Common myeloid progenitor, CD34-positive (primary cell): ENCODE measurements around the gene ARMC9.
"Not testable (repeated sequence)": the region's sequence is repeated elsewhere in the genome, so short reads cannot be mapped to it uniquely, and the experiment has no call there.

ENCODE experiments used
- CTCF ChIA-PET: fragments of 350-600 bp; sonication (Branson Sonifier 250); formaldehyde crosslinking; loops from one replicate; lab custom pipeline; 2021; ENCODE audit warnings: antibody characterized with exemption; lab: Charles Lee
- POLR2A ChIA-PET: fragments of 350-600 bp; sonication (Branson Sonifier 250); formaldehyde crosslinking; loops from one replicate; lab custom pipeline; 2021; ENCODE audit warnings: antibody characterized with exemption; lab: Charles Lee
- DNase-seq, 3 donors: peaks; one replicate each; pipeline versions ENCODE4 v3.0.0 to v3.0.0-alpha.2; 2013
- H3K27ac ChIP-seq, 2 experiments: 1 replicate in 1 of 2; 2 replicates in 1 of 2; pipeline ENCODE4 v1.7.0; 2013; ENCODE audit warnings: inconsistent platforms in 2 of 2, low read length in 2 of 2, mild to moderate bottlenecking in 2 of 2, low read depth in 1 of 2, moderate library complexity in 1 of 2; ENCODE audit not compliant: severe bottlenecking in 2 of 2, insufficient read depth in 1 of 2, poor library complexity in 1 of 2
- H3K27me3 ChIP-seq, 5 experiments: replicated peaks in 2 of 5; 1 replicate in 3 of 5; 2 replicates in 2 of 5; pipeline versions ENCODE4 v1.6.1 to v1.7.0; 2013; ENCODE audit warnings: low read length in 4 of 5, mild to moderate bottlenecking in 2 of 5, moderate library complexity in 2 of 5, inconsistent platforms in 1 of 5; ENCODE audit not compliant: insufficient read depth in 5 of 5, control insufficient read depth in 4 of 5
- H3K36me3 ChIP-seq, 4 experiments: 1 replicate in 2 of 4; 2 replicates in 2 of 4; pipeline versions ENCODE4 v1.6.1 to v1.7.0; 2013; ENCODE audit warnings: low read length in 3 of 4, control low read depth in 1 of 4, mild to moderate bottlenecking in 1 of 4; ENCODE audit not compliant: control insufficient read depth in 4 of 4, insufficient read depth in 4 of 4
- H3K4me1 ChIP-seq, 4 experiments: 1 replicate in 3 of 4; 2 replicates in 1 of 4; pipeline versions ENCODE4 v1.6.1 to v1.7.1; 2013; ENCODE audit warnings: low read length in 3 of 4, mild to moderate bottlenecking in 3 of 4, control low read depth in 1 of 4, inconsistent platforms in 1 of 4, moderate library complexity in 1 of 4; ENCODE audit not compliant: control insufficient read depth in 4 of 4, insufficient read depth in 4 of 4; ENCODE audit errors: control extremely low read depth in 1 of 4
- H3K4me3 ChIP-seq, 7 experiments: 1 replicate in 4 of 7; 2 replicates in 3 of 7; pipeline versions ENCODE4 v1.5.1 to v1.7.0; 2013; ENCODE audit warnings: mild to moderate bottlenecking in 7 of 7, low read length in 6 of 7, moderate library complexity in 6 of 7, inconsistent platforms in 2 of 7, low read depth in 2 of 7, control low read depth in 1 of 7; ENCODE audit not compliant: insufficient read depth in 4 of 7, control insufficient read depth in 1 of 7; ENCODE audit errors: extremely low read depth in 1 of 7
- H3K9me3 ChIP-seq, 5 experiments: 1 replicate in 4 of 5; 2 replicates in 1 of 5; pipeline versions ENCODE4 v1.6.1 to v1.7.1; 2013; ENCODE audit warnings: low read length in 4 of 5, mild to moderate bottlenecking in 2 of 5, inconsistent platforms in 1 of 5, low read depth in 1 of 5, moderate library complexity in 1 of 5; ENCODE audit not compliant: control insufficient read depth in 4 of 5, insufficient read depth in 2 of 5; ENCODE audit errors: control extremely low read depth in 1 of 5
- WGBS: methylation state at CpG from one replicate; pipeline ENCODE4 v1.1.5; 2013; ENCODE audit not compliant: insufficient coverage; 5-methylcytosine and 5-hydroxymethylcytosine counted together

Gene ARMC9

DNA sequence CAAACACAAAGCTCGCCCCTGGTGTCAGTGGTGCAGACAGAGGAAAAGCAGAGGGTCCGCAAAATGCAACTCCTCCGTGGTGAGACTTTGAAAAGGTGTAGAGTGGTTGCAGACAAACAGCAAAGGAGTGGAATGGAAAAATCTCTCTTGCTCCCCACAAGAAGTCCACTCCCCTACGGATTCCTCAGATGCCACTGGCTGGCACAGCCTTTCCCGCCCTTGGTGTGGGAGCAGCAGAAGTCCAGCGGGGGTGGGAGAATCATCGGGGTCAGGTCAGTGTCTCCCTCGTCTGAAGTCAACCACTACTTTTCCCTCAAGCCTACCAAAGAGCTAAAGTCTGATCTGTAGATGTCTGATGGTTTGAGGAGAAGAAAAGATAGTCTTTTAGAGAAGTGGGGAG lies 174.8 kb downstream of the ARMC9 start:
- Histone ChIP-seq H3K36me3 (no peaks in the 10 kb centered on the region), H3K4me3 (no peak overlapping the region), H3K9me3 (no peaks in the 10 kb centered on the region), H3K4me1 (peaks cover 0 to 8% (median 0%) of the 10 kb centered on the region in 4 experiments), H3K27ac (no peak overlapping the region), H3K27me3 (no peaks in the 10 kb centered on the region)
- DNase-seq: no peak
- whole genome bisulfite sequencing: 100% methylated on average over 4 of the region's 8 CpGs
- ChIA-PET POLR2A (no interaction called here), CTCF (interaction anchor here (0.7 to 2.6 kb wide), 5 partner anchors 9 to 89 kb away, joined by 3 to 14 read pairs (median 3); no protein-coding TSS in a partner anchor)

DNA sequence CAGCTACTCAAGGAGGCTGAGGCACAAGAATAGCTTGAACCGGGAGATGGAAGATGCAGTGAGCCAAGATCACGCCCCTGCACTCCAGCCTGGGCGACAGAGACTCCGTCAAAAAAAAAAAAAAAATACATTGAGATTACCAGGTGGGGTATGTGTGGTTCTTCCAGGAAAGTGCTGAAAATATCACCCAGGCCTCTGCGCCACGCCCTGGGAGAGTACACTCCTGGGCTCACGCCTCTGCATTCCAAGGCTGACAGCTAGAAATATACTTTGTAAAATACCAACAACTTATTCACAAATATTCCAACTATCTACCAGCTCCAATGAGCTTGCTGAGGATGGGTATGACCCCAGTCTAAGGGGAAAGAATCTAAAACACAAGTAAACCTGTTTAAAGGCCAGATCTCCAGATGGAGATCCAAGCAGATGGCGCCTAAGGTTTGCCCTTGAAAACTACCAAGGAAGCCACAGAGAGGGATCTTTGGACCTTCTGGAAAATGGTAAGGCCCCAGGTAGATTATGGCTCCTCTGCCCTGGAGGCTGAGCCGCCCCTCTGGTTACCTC lies 175.4 kb downstream of the ARMC9 start:
- CTCF ChIA-PET: interaction anchor here (0.7 to 2.6 kb wide), 4 partner anchors 10 to 56 kb away, joined by 3 to 14 read pairs (median 3); no protein-coding TSS in a partner anchor
- WGBS: 96% methylated on average over 4 of the region's 9 CpGs

DNA sequence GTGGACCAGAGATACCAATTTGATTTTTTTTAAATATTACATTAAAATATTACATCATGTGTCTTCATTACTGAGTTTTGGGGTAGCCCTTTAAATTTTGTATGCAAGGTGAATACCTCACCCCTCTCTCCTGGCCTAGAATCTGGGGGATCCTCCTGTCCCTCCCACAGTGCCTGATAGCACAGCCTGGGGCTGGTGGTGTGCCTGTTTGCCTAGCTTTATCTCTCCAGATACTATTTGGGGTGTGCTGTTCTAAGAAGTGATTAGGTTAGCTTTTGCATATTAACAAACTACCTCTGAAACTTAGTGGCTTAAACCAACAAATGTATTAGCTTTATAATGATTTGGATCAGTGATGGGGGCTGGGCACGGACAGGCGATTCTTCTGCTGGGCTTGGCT lies 176.3 kb downstream of the ARMC9 start:
- no peak for DNase-seq
- Histone ChIP-seq H3K27me3 (no peaks in the 10 kb centered on the region), H3K4me1 (peaks cover 0 to 7% (median 0%) of the 10 kb centered on the region in 4 experiments), H3K4me3 (no peak overlapping the region), H3K9me3 (no peaks in the 10 kb centered on the region), H3K36me3 (no peaks in the 10 kb centered on the region), H3K27ac (no peak overlapping the region)
- WGBS: 100% methylated on average over 2 of the region's 2 CpGs
- ChIA-PET POLR2A (no interaction called here), CTCF (interaction anchor here (1.2 to 2.6 kb wide), 3 partner anchors 10 to 18 kb away, joined by 3 to 14 read pairs (median 3); no protein-coding TSS in a partner anchor)

More for the DNA sequence above, 175.4 kb downstream of the ARMC9 start:
- DNase-seq: no peak
- Histone ChIP-seq H3K9me3 (no peaks in the 10 kb centered on the region), H3K36me3 (no peaks in the 10 kb centered on the region), H3K4me3 (no peak overlapping the region), H3K27ac (no peak overlapping the region), H3K4me1 (peaks cover 0 to 8% (median 0%) of the 10 kb centered on the region in 4 experiments), H3K27me3 (no peaks in the 10 kb centered on the region)
- POLR2A ChIA-PET: interaction anchor here (0.5 kb wide), 1 partner anchor 31 kb away, joined by 4 read pairs; no protein-coding TSS in a partner anchor

DNA sequence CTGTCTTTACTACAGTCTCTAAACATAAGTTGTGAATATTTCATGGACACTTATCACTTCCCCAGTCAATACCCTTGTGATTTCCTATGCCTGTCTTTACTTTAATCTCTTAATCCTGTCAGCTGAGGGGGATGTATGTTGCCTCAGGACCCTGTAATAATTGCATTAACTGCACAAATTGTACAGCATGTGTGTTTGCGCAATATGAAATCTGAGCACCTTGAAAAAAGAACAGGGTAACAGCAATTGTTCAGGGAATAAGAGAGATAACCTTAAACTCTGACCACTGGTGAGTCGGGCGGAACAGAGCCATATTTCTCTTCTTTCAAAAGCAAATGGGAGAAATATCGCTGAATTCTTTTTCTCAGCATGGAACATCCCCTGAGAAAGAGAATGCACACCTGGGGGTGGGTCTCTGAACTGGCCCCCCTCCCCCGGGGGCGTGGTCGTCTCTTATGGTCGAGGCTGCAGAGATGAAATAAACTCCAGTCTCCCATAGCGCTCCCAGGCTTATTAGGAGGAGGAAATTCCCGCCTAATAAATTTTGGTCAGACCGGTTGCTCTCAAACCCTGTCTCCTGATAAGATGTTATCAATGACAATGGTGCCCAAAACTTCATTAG lies 177.7 kb downstream of the ARMC9 start:
- H3K4me3 ChIP-seq, CTCF ChIA-PET, H3K4me1 ChIP-seq, H3K9me3 ChIP-seq, H3K27me3 ChIP-seq, H3K27ac ChIP-seq, H3K36me3 ChIP-seq, POLR2A ChIA-PET, DNase-seq: not testable (repeated sequence)
- 91% methylated on average over 6 of the region's 11 CpGs for WGBS

DNA sequence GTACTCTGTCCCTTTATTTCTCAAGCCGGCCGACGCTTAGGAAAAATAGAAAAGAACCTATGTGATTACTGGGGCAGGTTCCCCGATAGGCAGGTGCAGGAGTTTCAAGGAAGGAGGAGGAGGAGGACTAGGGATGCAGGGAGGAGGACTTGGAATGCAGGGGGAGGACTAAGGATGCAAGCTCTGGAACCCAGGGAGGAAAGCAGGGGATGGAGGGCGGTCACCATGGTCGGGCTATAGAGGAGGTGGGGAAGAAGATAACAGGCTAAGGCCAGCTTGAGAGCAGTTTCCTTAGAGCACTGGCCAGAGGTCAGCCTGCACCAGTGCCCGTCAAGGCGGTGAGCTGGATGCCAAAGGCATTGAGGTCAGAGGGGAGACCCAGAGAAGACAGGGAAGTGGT lies 178.4 kb downstream of the ARMC9 start:
- Histone ChIP-seq H3K9me3 (no peaks in the 10 kb centered on the region), H3K36me3 (no peaks in the 10 kb centered on the region), H3K27ac (no peak overlapping the region), H3K4me3 (no peak overlapping the region), H3K27me3 (no peaks in the 10 kb centered on the region), H3K4me1 (no peaks in the 10 kb centered on the region)
- CTCF ChIA-PET: interaction anchor here (1.2 to 1.4 kb wide), 3 partner anchors 12 to 20 kb away, joined by 4 to 5 read pairs (median 5); no protein-coding TSS in a partner anchor
- 94% methylated on average over 4 of the region's 8 CpGs for WGBS
- POLR2A ChIA-PET: no interaction called here
- DNase-seq: no peak

DNA sequence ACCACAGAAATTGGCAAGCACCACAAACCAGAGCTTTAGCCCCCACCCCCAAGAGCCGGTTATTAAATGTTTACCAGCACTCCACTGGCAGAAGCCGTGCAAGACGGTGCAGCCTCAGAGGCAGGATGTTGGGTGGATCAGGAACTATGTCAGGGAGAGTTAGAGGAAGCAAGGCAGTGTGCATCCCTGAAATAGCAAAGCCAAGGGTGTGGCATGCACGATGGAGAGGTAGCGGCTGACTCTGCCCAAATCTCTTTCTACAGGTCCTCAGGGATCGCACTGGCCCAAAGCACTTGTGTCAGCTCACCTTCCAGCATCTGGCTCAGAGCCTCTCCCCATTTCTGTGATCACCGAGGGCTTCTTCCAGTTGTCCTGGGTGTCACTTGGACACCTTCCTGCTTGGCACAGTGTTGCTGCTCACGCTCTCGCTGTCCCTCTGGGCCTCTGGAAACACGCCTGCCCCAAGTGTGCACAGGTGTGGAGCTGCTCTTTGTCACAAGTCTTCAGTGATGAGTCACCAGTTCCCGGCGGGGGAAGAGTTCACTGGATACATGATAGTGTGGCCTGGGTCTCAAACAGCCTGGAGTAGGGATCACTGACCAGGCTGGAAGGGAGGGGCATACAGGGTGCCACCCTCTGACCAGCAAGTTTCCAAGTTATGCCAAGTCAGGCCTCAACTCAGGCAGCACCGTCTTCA lies 179.7 kb downstream of the ARMC9 start:
- DNase-seq: no peak
- CTCF ChIA-PET: interaction anchor here (1.0 to 1.4 kb wide), 3 partner anchors 14 to 71 kb away, joined by 4 to 5 read pairs (median 4); no protein-coding TSS in a partner anchor
- no peak overlapping the region for H3K27ac ChIP-seq
- 88% methylated on average over 9 of the region's 13 CpGs for WGBS
- H3K4me1 ChIP-seq: peaks cover 0 to 3% (median 0%) of the 10 kb centered on the region in 4 experiments
- no peaks in the 10 kb centered on the region for H3K9me3 ChIP-seq
- POLR2A ChIA-PET: no interaction called here
- no peaks in the 10 kb centered on the region for H3K27me3 ChIP-seq
- H3K4me3 ChIP-seq: no peak overlapping the region
- H3K36me3 ChIP-seq: no peaks in the 10 kb centered on the region
